Pancreas (tissue), 10 donors: ENCODE measurements around the gene ABCA7. TPM values are rescaled to one million over a fixed set of nuclear protein-coding genes. Genes with fewer than 3 reads are reported as not detected.
A peak's percentile ranks its signal among the peaks of the same experiment; 100 is the strongest.
"Not testable (repeated sequence)": the region's sequence is repeated elsewhere in the genome, so short reads cannot be mapped to it uniquely, and the experiment has no call there.

Experiments
- ATAC-seq, 4 donors: fragments of 200-7000 bp; cut with Tn5 transposase; one replicate each; pipeline versions ENCODE4 v1.8.0 to v1.9.1; 2020; ENCODE audit warnings: mild to moderate bottlenecking in 4 of 4, moderate library complexity in 4 of 4
- DNase-seq, 6 donors: peaks; one replicate each; pipeline ENCODE4 v3.0.0-alpha.2; 2020
- FAIRE-seq: peaks from 2 replicates; lab custom pipeline; 2012; peaks lifted over from hg19 to GRCh38; lab: Jason Lieb, UNC
- H3K27ac ChIP-seq, 4 donors: fragments of 200-600 bp; sonication (generic); 1 replicate in 3 of 4; 2 replicates in 1 of 4; pipeline versions ENCODE4 v1.5.0 to v1.8.0; 2020
- H3K27me3 ChIP-seq, 4 donors: fragments of 200-600 bp; one replicate each; pipeline ENCODE4 v1.8.0; 2021
- H3K36me3 ChIP-seq, 3 donors: fragments of 200-600 bp; sonication (generic) in 1 of 3; one replicate each; pipeline versions ENCODE4 v1.5.0 to v1.8.0; 2020 to 2021
- H3K4me1 ChIP-seq, 3 donors: fragments of 200-600 bp; one replicate each; pipeline ENCODE4 v1.8.0; 2021
- H3K4me3 ChIP-seq, 4 donors: fragments of 200-600 bp; sonication (generic) in 2 of 4; one replicate each; pipeline versions ENCODE4 v1.5.0 to v1.8.0; 2020 to 2021
- H3K9me3 ChIP-seq, 4 donors: fragments of 200-600 bp; one replicate each; pipeline ENCODE4 v1.8.0; 2021
- WGBS, 2 donors: extraction: QIAGEN DNeasy Blood & Tissue Kit; methylation state at CpG; one replicate each; pipeline ENCODE4 v1.1.7; 2013; 5-methylcytosine and 5-hydroxymethylcytosine counted together
- intact Hi-C, 3 donors: fragments of 100-400 bp; cut with DNase I; formaldehyde crosslinking; loops; one replicate each; pipeline versions ENCODE4 v1.11.1 to v1.14.2; 2022
- polyA plus RNA-seq, 2 donors: library from polyadenylated mRNA; stranded (reverse); fragments of 200-250 nt; gene quantifications; one replicate each; pipeline ENCODE4 v1.2.3, GENCODE V29; 2013
- total RNA-seq, 6 donors: library from RNA; stranded (reverse); fragmentation: NEBNext Ultra II Directional in 4 of 6; extraction: Animal tissue kit (Norgen Biotek cat#: 25700) in 4 of 6; gene quantifications; one replicate each; pipeline versions ENCODE4 v1.2.1 to v1.2.4, GENCODE V29; 2021 to 2023
- TF ChIP-seq, protein P1 (sequence below), 4 donors: fragments of 200-600 bp; sonication (generic) in 3 of 4; IDR thresholded peaks; one replicate each; pipeline versions ENCODE4 v1.5.0 to v1.8.0; 2021; ENCODE audit warnings: antibody characterized with exemption in 4 of 4
- donor health status: healthy with polysubstance abuse.
- donor health status: DM: no; HTN: no; CAD: no; lungs with moderate emphysema.
- donor health status: DM: no; HTN: no; CAD: no.
- donor health status: control.
- donor health status: control.
- donor health status: Bipolar disorder and iron deficiency.
- donor health status: DM: yes; HTN: yes; CAD: no.
- donor health status: DM: no; HTN: no; CAD: no.
- donor health status: DM: no; HTN: no; CAD: no.
- donor health status: DM: yes; HTN: yes; CAD: no.

The ABCA7 gene
- total and polyA plus RNA-seq, 8 donors, result 6.9 to 131 (median 17.8) TPM

- Histone ChIP-seq H3K27ac (peak within 1 kb of the TSS; percentile 76 to 93 (median 88)), H3K4me3 (peak within 1 kb of the TSS; percentile 64 to 81 (median 78)), H3K27me3 (no peaks in the 10 kb centered on the region), H3K4me1 (peaks cover 26 to 38% (median 34%) of the 10 kb centered on the region in 3 donors), H3K36me3 (no peaks in the 10 kb centered on the region), H3K9me3 (no peaks in the 10 kb centered on the region)
- TF ChIP-seq, protein P1, sequence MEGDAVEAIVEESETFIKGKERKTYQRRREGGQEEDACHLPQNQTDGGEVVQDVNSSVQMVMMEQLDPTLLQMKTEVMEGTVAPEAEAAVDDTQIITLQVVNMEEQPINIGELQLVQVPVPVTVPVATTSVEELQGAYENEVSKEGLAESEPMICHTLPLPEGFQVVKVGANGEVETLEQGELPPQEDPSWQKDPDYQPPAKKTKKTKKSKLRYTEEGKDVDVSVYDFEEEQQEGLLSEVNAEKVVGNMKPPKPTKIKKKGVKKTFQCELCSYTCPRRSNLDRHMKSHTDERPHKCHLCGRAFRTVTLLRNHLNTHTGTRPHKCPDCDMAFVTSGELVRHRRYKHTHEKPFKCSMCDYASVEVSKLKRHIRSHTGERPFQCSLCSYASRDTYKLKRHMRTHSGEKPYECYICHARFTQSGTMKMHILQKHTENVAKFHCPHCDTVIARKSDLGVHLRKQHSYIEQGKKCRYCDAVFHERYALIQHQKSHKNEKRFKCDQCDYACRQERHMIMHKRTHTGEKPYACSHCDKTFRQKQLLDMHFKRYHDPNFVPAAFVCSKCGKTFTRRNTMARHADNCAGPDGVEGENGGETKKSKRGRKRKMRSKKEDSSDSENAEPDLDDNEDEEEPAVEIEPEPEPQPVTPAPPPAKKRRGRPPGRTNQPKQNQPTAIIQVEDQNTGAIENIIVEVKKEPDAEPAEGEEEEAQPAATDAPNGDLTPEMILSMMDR (IDR thresholded peaks at IDR 0.05), result no peak
- WGBS, 2 donors, result 0 to 1% methylated on average over 41 to 68 of the region's 68 CpGs
- ATAC-seq (peak; percentile 86 to 94 (median 90)), DNase-seq (peak; percentile 96 to 99 (median 98)), FAIRE-seq (no peak)
- intact Hi-C loops, result no loop called here
Measured at GRCh38 chr19:1020868-1021425, 19.0 kb upstream of the ABCA7 start, which contains the start of gene TMEM259. Gene TMEM259, minus strand, starts transcription at chr19:1021123. Its CDS starts 127 bp downstream, at chr19:1020996.

GRCh38 chr19:1023883-1024188 is 16.1 kb upstream of the ABCA7 start:
- 76 to 85% methylated on average over 5 of the region's 5 CpGs for WGBS, 2 donors
- H3K9me3 ChIP-seq, DNase-seq, ATAC-seq, H3K4me3 ChIP-seq, FAIRE-seq, intact Hi-C loops, H3K27ac ChIP-seq, H3K27me3 ChIP-seq, H3K36me3 ChIP-seq: not testable (repeated sequence)
- peaks cover 0 to 11% (median 8%) of the 10 kb centered on the region in 3 donors for H3K4me1 ChIP-seq

- intact Hi-C loops, H3K36me3 ChIP-seq, H3K4me3 ChIP-seq, H3K27me3 ChIP-seq, DNase-seq, H3K9me3 ChIP-seq, ATAC-seq, H3K4me1 ChIP-seq, FAIRE-seq, H3K27ac ChIP-seq: not testable (repeated sequence)
- WGBS, 2 donors, result 78 to 84% methylated on average over 6 of the region's 6 CpGs
Measured at GRCh38 chr19:1025080-1025479, 14.8 kb upstream of the ABCA7 start.

DNA sequence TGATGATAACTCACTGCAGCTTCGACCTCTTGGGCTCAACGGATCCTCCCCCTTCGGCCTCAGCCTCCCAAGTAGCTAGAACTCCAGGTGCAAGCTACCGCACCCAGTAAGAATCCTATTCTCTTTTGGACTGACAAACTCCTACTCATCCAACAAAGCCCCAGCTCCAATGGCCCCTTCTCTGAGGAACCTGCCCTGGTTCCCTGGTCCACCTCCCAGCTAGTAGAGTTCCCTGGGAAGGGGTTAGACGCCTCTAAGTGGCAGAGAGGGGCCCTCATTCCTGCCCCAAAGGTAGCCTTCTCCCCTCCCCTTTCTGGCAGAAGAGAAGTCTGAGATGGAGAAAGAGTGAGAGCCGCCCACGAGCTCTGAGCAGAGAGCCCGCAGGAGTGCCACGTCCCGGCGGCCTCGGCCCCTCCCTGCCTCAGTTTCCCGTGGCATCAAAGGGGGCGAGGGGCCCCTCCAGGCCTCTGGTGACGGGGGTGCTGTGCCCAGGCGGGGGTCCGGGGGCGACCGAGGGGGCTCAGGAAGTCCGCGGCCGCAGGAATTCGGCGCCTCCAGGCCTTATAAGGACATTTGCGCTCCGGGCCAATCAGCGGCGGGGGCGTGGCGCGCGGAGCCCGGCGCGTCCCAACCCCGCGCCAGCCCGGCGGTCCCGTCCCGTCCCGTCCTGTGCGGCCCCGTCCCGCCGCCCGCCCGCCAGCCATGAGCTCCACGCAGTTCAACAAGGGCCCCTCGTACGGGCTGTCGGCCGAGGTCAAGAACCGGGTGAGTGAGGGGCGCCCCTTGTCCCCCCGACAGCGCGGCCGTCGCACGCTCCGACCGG is 13.7 kb upstream of the ABCA7 start, which contains the start of gene CNN2:
Gene CNN2 (plus strand): TSS at position 649 of the 823 bp plus-strand sequence. CDS start 54 bp downstream, at position 703.
- DNase-seq (peak; percentile 75 to 90 (median 81)), ATAC-seq (peak; percentile 71 to 81 (median 75)), FAIRE-seq (no peak)
- H3K36me3 ChIP-seq, result no peaks in the 10 kb centered on the region
- H3K4me1 ChIP-seq, result no peaks in the 10 kb centered on the region
- no peaks in the 10 kb centered on the region for H3K27me3 ChIP-seq
- H3K4me3 ChIP-seq, result peak within 1 kb of the TSS; percentile 52 to 85 (median 76)
- intact Hi-C loops, result no loop called here
- no peaks in the 10 kb centered on the region for H3K9me3 ChIP-seq
- TF ChIP-seq, protein P1 (IDR thresholded peaks at IDR 0.05), result no peak
- WGBS, 2 donors, result 5 to 9% methylated on average over 36 to 63 of the region's 63 CpGs
- peak within 1 kb of the TSS; percentile 68 to 94 (median 82) for H3K27ac ChIP-seq

- DNase-seq, result peak in 3 of 6 donors; percentile 40 to 67 (median 54)
- no peak for FAIRE-seq
- intact Hi-C loops, result no loop called here
- ATAC-seq, result peak; percentile 4 to 20 (median 14)
- no peaks in the 10 kb centered on the region for H3K9me3 ChIP-seq
- no peaks in the 10 kb centered on the region for H3K27me3 ChIP-seq
- no peaks in the 10 kb centered on the region for H3K4me1 ChIP-seq
- TF ChIP-seq, protein P1 (IDR thresholded peaks at IDR 0.05), result no peak
- H3K27ac ChIP-seq, result peak overlapping the region; percentile 68 to 94 (median 82)
- WGBS, 2 donors, result 3% methylated on average over 35 to 36 of the region's 36 CpGs
- peak overlapping the region; percentile 52 to 85 (median 76) for H3K4me3 ChIP-seq
- peaks cover 0 to 1% (median 0%) of the 10 kb centered on the region in 3 donors for H3K36me3 ChIP-seq
Measured at GRCh38 chr19:1026783-1027649, 12.9 kb upstream of the ABCA7 start.
